ENCODE data around the gene ZBTB20.

DNA sequence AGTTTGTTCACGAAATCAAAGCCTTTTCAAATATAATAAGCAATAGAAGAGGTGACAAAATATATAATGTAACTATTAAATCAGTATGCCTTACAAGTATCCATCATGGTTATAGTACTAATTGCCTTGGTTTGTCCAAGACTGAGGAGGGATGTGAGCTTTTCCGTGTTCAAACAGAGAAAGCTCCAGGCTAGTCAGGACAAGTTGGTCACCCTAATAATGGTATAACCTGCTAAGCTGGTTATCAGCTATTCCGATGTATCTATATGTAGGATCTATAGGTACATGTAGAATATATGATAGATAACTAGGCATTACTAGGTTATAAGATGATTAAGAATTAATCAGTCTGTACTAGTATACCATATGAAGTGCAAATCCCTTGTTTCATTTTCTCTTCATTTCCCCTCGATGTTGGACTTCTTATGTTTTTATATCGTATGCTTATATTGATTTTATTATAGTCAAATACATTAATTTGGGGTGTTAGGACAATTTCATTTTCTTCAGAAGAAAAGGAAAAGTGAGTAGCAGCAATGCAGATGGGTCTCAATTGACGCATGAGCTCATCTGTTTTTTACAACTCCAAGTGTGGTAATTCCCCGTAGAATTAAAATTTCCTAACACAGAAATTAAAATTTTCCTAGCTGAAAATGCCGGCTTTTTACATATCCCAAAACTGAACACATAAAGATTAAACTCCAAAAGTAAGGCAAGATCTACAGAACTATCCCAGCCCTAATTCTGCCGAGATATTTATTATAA, 434.2 kb downstream of the ZBTB20 start:
- TF ChIP-seq, protein P1, sequence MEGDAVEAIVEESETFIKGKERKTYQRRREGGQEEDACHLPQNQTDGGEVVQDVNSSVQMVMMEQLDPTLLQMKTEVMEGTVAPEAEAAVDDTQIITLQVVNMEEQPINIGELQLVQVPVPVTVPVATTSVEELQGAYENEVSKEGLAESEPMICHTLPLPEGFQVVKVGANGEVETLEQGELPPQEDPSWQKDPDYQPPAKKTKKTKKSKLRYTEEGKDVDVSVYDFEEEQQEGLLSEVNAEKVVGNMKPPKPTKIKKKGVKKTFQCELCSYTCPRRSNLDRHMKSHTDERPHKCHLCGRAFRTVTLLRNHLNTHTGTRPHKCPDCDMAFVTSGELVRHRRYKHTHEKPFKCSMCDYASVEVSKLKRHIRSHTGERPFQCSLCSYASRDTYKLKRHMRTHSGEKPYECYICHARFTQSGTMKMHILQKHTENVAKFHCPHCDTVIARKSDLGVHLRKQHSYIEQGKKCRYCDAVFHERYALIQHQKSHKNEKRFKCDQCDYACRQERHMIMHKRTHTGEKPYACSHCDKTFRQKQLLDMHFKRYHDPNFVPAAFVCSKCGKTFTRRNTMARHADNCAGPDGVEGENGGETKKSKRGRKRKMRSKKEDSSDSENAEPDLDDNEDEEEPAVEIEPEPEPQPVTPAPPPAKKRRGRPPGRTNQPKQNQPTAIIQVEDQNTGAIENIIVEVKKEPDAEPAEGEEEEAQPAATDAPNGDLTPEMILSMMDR (IDR thresholded peaks at IDR 0.05; ENCODE audit: insufficient read depth, low read depth, low read length) = no peak
- no peak for TF ChIP-seq EZH2 (IDR thresholded peaks at IDR 0.05; ENCODE audit: insufficient read depth, low read length)
